Measurements from ENCODE around the gene C4BPB.

The C4BPB gene

DNA sequence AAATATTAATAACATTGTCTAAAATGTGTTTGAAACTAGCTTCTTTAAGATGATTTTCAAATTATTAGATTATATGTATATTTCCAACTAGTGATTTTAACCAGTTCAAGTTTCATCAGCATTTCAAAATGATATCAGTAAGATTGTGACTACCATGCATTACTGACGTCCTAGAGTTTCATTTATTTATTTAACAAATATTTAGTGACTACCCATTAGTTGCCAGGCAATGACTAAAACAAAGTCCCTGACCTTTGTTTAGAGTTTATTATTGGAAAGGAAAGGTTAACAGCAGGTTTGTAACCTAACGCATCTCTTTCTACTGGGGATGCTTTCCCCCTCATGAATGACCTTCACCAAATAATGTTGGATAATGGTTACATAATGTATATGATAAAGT lies 7.6 kb upstream of the C4BPB start:
- no peak overlapping the region for H4K91ac ChIP-seq (ENCODE audit: low read depth, low read length, poor library complexity)
- peaks cover 0 to 2% (median 0%) of the 10 kb centered on the region in 3 experiments for H3K27me3 ChIP-seq (ENCODE audit: control insufficient read depth in 3 of 3, insufficient read depth in 3 of 3, low read depth in 1 of 3, low read length in 3 of 3)
- no peak overlapping the region for H4K8ac ChIP-seq (ENCODE audit: low read depth, low read length)
- no peak overlapping the region for H3K18ac ChIP-seq (ENCODE audit: low read length)
- H3K4me3 ChIP-seq (ENCODE audit: low read length in 2 of 2), result no peak overlapping the region
- H3K23ac ChIP-seq (ENCODE audit: low read depth, low read length, poor library complexity), result no peak overlapping the region
- no peak overlapping the region for H2AFZ ChIP-seq (ENCODE audit: low read length)
- H2BK15ac ChIP-seq (ENCODE audit: low read length), result no peak overlapping the region
- H3K36me3 ChIP-seq (replicated peaks in 1 of 2; ENCODE audit: control insufficient read depth in 2 of 2, insufficient read depth in 2 of 2, low read length in 2 of 2), result no peaks in the 10 kb centered on the region
- no peak overlapping the region for H2BK12ac ChIP-seq (ENCODE audit: low read length)
- no peak overlapping the region for H2BK120ac ChIP-seq (ENCODE audit: low read depth, low read length)
- H2BK5ac ChIP-seq (ENCODE audit: low read length), result no peak overlapping the region
- H3K4me2 ChIP-seq (ENCODE audit: insufficient read depth, low read length, poor library complexity, severe bottlenecking), result no peak overlapping the region
- no peak overlapping the region for H2AK5ac ChIP-seq (ENCODE audit: low read depth, low read length)
- DNase-seq (ENCODE audit: low spot score), result no peak
- H3K9ac ChIP-seq (ENCODE audit: low read depth, low read length, poor library complexity), result no peak overlapping the region
- H3K4ac ChIP-seq (ENCODE audit: low read length), result no peak overlapping the region
- no peaks in the 10 kb centered on the region for H3K9me3 ChIP-seq (replicated peaks in 1 of 2; ENCODE audit: control insufficient read depth in 2 of 2, insufficient read depth in 1 of 2, low read depth in 1 of 2, low read length in 2 of 2)
- H3K4me1 ChIP-seq (ENCODE audit: control insufficient read depth in 2 of 2, insufficient read depth in 1 of 2, low read depth in 1 of 2, low read length in 2 of 2), result peaks cover 0 to 1% of the 10 kb centered on the region in 2 donors
- no CpG with 5 or more reads among the region's 2 CpGs for WGBS, 2 donors (ENCODE audit: extremely low coverage in 2 of 2, insufficient read length in 2 of 2, insufficient replicate concordance in 1 of 2)
- no peak overlapping the region for H3K27ac ChIP-seq (replicated peaks; ENCODE audit: low read length)
- no peak overlapping the region for H3K14ac ChIP-seq (ENCODE audit: low read length)
- no peaks in the 10 kb centered on the region for H3K79me1 ChIP-seq (ENCODE audit: low read depth, low read length)

DNA sequence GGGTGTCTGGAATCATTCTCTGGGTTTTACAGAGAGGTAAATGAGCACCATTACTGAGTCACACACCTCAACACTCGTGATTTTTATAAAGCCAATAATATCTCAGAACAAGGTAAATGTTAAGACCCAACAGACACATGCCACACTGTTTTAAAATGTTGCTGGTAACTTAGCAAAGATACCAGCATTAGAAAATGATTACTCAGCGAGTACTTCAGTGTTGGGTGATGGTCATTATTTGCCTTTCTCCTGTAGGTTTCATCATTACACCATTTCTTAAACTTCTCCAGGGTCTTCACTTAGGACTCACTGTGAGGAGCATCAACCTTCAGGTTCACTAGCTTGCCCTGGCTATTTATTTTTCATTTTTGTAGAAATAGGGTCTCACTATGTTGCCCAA lies 6.9 kb upstream of the C4BPB start:
- Histone ChIP-seq H3K23ac (ENCODE audit: low read depth, low read length, poor library complexity) (no peak overlapping the region), H2BK120ac (ENCODE audit: low read depth, low read length) (no peak overlapping the region), H3K36me3 (replicated peaks in 1 of 2; ENCODE audit: control insufficient read depth in 2 of 2, insufficient read depth in 2 of 2, low read length in 2 of 2) (no peaks in the 10 kb centered on the region), H2BK15ac (ENCODE audit: low read length) (no peak overlapping the region), H3K79me1 (ENCODE audit: low read depth, low read length) (no peaks in the 10 kb centered on the region), H3K4me2 (ENCODE audit: insufficient read depth, low read length, poor library complexity, severe bottlenecking) (no peak overlapping the region), H2AK5ac (ENCODE audit: low read depth, low read length) (no peak overlapping the region), H3K14ac (ENCODE audit: low read length) (no peak overlapping the region), H3K18ac (ENCODE audit: low read length) (no peak overlapping the region), H4K8ac (ENCODE audit: low read depth, low read length) (no peak overlapping the region), H3K9ac (ENCODE audit: low read depth, low read length, poor library complexity) (no peak overlapping the region), H2BK5ac (ENCODE audit: low read length) (no peak overlapping the region), H2AFZ (ENCODE audit: low read length) (no peak overlapping the region), H3K4me3 (ENCODE audit: low read length in 2 of 2) (no peak overlapping the region), H3K27ac (replicated peaks; ENCODE audit: low read length) (no peak overlapping the region), H3K4me1 (ENCODE audit: control insufficient read depth in 2 of 2, insufficient read depth in 1 of 2, low read depth in 1 of 2, low read length in 2 of 2) (peaks cover 0 to 1% of the 10 kb centered on the region in 2 donors), H3K4ac (ENCODE audit: low read length) (no peak overlapping the region), H3K27me3 (ENCODE audit: control insufficient read depth in 3 of 3, insufficient read depth in 3 of 3, low read depth in 1 of 3, low read length in 3 of 3) (peaks cover 0 to 5% (median 0%) of the 10 kb centered on the region in 3 experiments), H2BK12ac (ENCODE audit: low read length) (no peak overlapping the region), H4K91ac (ENCODE audit: low read depth, low read length, poor library complexity) (no peak overlapping the region), H3K9me3 (replicated peaks in 1 of 2; ENCODE audit: control insufficient read depth in 2 of 2, insufficient read depth in 1 of 2, low read depth in 1 of 2, low read length in 2 of 2) (no peaks in the 10 kb centered on the region)
- WGBS, 2 donors (ENCODE audit: extremely low coverage in 2 of 2, insufficient read length in 2 of 2, insufficient replicate concordance in 1 of 2), result no CpG with 5 or more reads among the region's 2 CpGs
- DNase-seq (ENCODE audit: low spot score), result no peak

DNA sequence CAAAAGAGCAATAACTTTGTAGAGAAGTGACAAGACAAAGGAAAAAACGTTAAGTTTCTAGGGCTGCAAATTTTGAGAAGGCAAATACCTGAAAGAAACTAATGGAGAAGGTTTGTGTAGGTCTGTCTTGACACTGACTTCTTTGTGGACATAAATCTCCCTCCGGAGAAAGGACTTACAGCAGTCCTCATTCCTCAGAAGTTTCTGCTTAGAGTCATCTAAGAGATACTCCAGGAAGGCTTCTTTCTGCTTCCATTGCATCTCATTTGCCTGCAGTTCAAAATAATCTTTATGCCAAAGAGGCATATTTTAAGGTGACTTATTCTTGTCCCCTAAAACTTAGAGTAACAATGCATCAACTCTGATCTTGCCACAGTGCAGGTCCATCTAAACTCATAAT lies 4.4 kb upstream of the C4BPB start:
- no peak for DNase-seq (ENCODE audit: low spot score)
- no peaks in the 10 kb centered on the region for H3K36me3 ChIP-seq (replicated peaks in 1 of 2; ENCODE audit: control insufficient read depth in 2 of 2, insufficient read depth in 2 of 2, low read length in 2 of 2)
- no peak overlapping the region for H3K18ac ChIP-seq (ENCODE audit: low read length)
- no peak overlapping the region for H3K4me3 ChIP-seq (ENCODE audit: low read length in 2 of 2)
- no peaks in the 10 kb centered on the region for H3K9me3 ChIP-seq (replicated peaks in 1 of 2; ENCODE audit: control insufficient read depth in 2 of 2, insufficient read depth in 1 of 2, low read depth in 1 of 2, low read length in 2 of 2)
- H3K4me1 ChIP-seq (ENCODE audit: control insufficient read depth in 2 of 2, insufficient read depth in 1 of 2, low read depth in 1 of 2, low read length in 2 of 2), result peaks cover 0 to 1% of the 10 kb centered on the region in 2 donors
- no CpG with 5 or more reads among the region's 2 CpGs for WGBS, 2 donors (ENCODE audit: extremely low coverage in 2 of 2, insufficient read length in 2 of 2, insufficient replicate concordance in 1 of 2)
- no peak overlapping the region for H3K4ac ChIP-seq (ENCODE audit: low read length)
- H4K8ac ChIP-seq (ENCODE audit: low read depth, low read length), result no peak overlapping the region
- no peak overlapping the region for H2BK12ac ChIP-seq (ENCODE audit: low read length)
- H3K23ac ChIP-seq (ENCODE audit: low read depth, low read length, poor library complexity), result no peak overlapping the region
- H3K14ac ChIP-seq (ENCODE audit: low read length), result no peak overlapping the region
- H3K79me1 ChIP-seq (ENCODE audit: low read depth, low read length), result no peaks in the 10 kb centered on the region
- no peak overlapping the region for H3K9ac ChIP-seq (ENCODE audit: low read depth, low read length, poor library complexity)
- peaks cover 0 to 5% (median 0%) of the 10 kb centered on the region in 3 experiments for H3K27me3 ChIP-seq (ENCODE audit: control insufficient read depth in 3 of 3, insufficient read depth in 3 of 3, low read depth in 1 of 3, low read length in 3 of 3)
- no peak overlapping the region for H2BK120ac ChIP-seq (ENCODE audit: low read depth, low read length)
- no peak overlapping the region for H2AFZ ChIP-seq (ENCODE audit: low read length)
- no peak overlapping the region for H3K27ac ChIP-seq (replicated peaks; ENCODE audit: low read length)
- no peak overlapping the region for H3K4me2 ChIP-seq (ENCODE audit: insufficient read depth, low read length, poor library complexity, severe bottlenecking)
- no peak overlapping the region for H4K91ac ChIP-seq (ENCODE audit: low read depth, low read length, poor library complexity)
- H2AK5ac ChIP-seq (ENCODE audit: low read depth, low read length), result no peak overlapping the region
- no peak overlapping the region for H2BK5ac ChIP-seq (ENCODE audit: low read length)
- H2BK15ac ChIP-seq (ENCODE audit: low read length), result no peak overlapping the region

DNA sequence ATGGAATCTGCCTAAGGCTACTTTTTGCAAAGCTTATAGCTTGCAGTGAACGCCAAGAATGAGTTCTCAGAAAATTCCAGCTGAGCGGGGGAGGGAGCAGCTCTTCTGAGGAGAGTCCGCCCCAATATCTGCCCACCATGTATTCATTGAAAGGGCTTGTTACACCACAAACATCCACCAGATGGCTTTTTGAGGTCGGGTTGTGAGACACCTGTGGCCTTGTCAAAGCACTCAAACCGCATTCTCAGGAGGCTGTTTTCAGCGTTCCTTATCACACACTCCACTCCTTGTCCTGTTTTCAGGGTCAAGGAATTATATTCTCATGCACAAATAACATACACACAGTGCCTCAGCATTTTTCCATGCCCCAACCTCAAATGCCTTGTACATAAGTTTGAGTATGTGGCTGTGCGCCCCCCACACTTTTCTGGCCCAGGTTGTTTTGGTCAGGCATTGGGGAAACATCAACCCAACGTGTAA lies 3.9 kb upstream of the C4BPB start:
- H3K79me1 ChIP-seq (ENCODE audit: low read depth, low read length), result no peaks in the 10 kb centered on the region
- H3K4me3 ChIP-seq (ENCODE audit: low read length in 2 of 2), result no peak overlapping the region
- no CpG with 5 or more reads among the region's 8 CpGs for WGBS, 2 donors (ENCODE audit: extremely low coverage in 2 of 2, insufficient read length in 2 of 2, insufficient replicate concordance in 1 of 2)
- H3K27me3 ChIP-seq (ENCODE audit: control insufficient read depth in 3 of 3, insufficient read depth in 3 of 3, low read depth in 1 of 3, low read length in 3 of 3), result peaks cover 0 to 5% (median 0%) of the 10 kb centered on the region in 3 experiments
- H3K36me3 ChIP-seq (replicated peaks in 1 of 2; ENCODE audit: control insufficient read depth in 2 of 2, insufficient read depth in 2 of 2, low read length in 2 of 2), result no peaks in the 10 kb centered on the region
- no peak overlapping the region for H3K27ac ChIP-seq (replicated peaks; ENCODE audit: low read length)
- H3K18ac ChIP-seq (ENCODE audit: low read length), result no peak overlapping the region
- H2BK12ac ChIP-seq (ENCODE audit: low read length), result no peak overlapping the region
- H3K23ac ChIP-seq (ENCODE audit: low read depth, low read length, poor library complexity), result no peak overlapping the region
- no peak overlapping the region for H2BK5ac ChIP-seq (ENCODE audit: low read length)
- no peak overlapping the region for H3K14ac ChIP-seq (ENCODE audit: low read length)
- H2BK15ac ChIP-seq (ENCODE audit: low read length), result no peak overlapping the region
- H3K9me3 ChIP-seq (replicated peaks in 1 of 2; ENCODE audit: control insufficient read depth in 2 of 2, insufficient read depth in 1 of 2, low read depth in 1 of 2, low read length in 2 of 2), result no peaks in the 10 kb centered on the region
- no peak overlapping the region for H4K91ac ChIP-seq (ENCODE audit: low read depth, low read length, poor library complexity)
- H3K9ac ChIP-seq (ENCODE audit: low read depth, low read length, poor library complexity), result no peak overlapping the region
- peak; percentile 56 for DNase-seq (ENCODE audit: low spot score)
- no peak overlapping the region for H2AK5ac ChIP-seq (ENCODE audit: low read depth, low read length)
- H2AFZ ChIP-seq (ENCODE audit: low read length), result no peak overlapping the region
- H3K4me2 ChIP-seq (ENCODE audit: insufficient read depth, low read length, poor library complexity, severe bottlenecking), result no peak overlapping the region
- H3K4ac ChIP-seq (ENCODE audit: low read length), result no peak overlapping the region
- H2BK120ac ChIP-seq (ENCODE audit: low read depth, low read length), result no peak overlapping the region
- H4K8ac ChIP-seq (ENCODE audit: low read depth, low read length), result no peak overlapping the region
- peaks cover 0 to 1% of the 10 kb centered on the region in 2 donors for H3K4me1 ChIP-seq (ENCODE audit: control insufficient read depth in 2 of 2, insufficient read depth in 1 of 2, low read depth in 1 of 2, low read length in 2 of 2)
